ENCODE measurements around the gene CBX2.

DNA sequence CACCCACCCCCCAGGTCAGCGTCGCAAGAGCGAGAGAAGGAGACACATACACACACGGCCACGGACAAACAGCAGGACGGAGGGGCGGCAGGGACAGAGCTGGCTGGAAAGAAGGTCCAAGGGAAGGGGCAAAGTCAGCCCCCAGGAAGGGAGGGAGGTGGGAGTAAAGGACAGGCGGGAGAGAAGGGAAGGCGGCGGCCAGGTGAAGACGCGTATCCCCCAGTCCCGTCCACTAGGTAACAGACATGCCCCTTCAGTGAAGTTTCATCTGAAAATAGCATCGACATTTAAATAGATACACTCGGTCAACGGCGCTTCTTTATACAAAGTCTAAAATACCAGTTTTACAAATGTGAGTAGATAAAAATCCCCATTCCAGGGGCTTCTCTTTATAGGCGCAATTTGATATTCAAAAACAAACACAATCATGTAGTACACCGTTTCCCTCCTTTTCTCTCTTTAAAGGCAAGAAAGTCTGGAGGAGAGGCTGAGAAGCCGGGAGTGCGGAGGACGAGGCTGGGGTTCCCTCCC, 14.5 kb downstream of the CBX2 start:
- TF ChIP-seq SNAI2 (CRISPR knock-in tag; IDR thresholded peaks at IDR 0.05) (no peak), ZFP3 (CRISPR knock-in tag; IDR thresholded peaks at IDR 0.05) (no peak), ZFP30 (CRISPR knock-in tag; IDR thresholded peaks at IDR 0.05) (no peak), ZNF70 (CRISPR knock-in tag; IDR thresholded peaks at IDR 0.05) (no peak), ARNTL (CRISPR knock-in tag; IDR thresholded peaks at IDR 0.05; ENCODE audit: borderline replicate concordance, low read depth) (no peak), BACH2 (CRISPR knock-in tag; IDR thresholded peaks at IDR 0.05; ENCODE audit: borderline replicate concordance) (no peak), OSR1 (CRISPR knock-in tag; IDR thresholded peaks at IDR 0.05) (no peak)
- TF ChIP-seq, protein P1, sequence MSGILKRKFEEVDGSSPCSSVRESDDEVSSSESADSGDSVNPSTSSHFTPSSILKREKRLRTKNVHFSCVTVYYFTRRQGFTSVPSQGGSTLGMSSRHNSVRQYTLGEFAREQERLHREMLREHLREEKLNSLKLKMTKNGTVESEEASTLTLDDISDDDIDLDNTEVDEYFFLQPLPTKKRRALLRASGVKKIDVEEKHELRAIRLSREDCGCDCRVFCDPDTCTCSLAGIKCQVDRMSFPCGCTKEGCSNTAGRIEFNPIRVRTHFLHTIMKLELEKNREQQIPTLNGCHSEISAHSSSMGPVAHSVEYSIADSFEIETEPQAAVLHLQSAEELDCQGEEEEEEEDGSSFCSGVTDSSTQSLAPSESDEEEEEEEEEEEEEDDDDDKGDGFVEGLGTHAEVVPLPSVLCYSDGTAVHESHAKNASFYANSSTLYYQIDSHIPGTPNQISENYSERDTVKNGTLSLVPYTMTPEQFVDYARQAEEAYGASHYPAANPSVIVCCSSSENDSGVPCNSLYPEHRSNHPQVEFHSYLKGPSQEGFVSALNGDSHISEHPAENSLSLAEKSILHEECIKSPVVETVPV (CRISPR knock-in tag; IDR thresholded peaks at IDR 0.05) = no peak
- TF ChIP-seq, protein P2, sequence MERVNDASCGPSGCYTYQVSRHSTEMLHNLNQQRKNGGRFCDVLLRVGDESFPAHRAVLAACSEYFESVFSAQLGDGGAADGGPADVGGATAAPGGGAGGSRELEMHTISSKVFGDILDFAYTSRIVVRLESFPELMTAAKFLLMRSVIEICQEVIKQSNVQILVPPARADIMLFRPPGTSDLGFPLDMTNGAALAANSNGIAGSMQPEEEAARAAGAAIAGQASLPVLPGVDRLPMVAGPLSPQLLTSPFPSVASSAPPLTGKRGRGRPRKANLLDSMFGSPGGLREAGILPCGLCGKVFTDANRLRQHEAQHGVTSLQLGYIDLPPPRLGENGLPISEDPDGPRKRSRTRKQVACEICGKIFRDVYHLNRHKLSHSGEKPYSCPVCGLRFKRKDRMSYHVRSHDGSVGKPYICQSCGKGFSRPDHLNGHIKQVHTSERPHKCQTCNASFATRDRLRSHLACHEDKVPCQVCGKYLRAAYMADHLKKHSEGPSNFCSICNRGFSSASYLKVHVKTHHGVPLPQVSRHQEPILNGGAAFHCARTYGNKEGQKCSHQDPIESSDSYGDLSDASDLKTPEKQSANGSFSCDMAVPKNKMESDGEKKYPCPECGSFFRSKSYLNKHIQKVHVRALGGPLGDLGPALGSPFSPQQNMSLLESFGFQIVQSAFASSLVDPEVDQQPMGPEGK (CRISPR knock-in tag; IDR thresholded peaks at IDR 0.05; ENCODE audit: borderline replicate concordance) = no peak
- TF ChIP-seq, protein P3, sequence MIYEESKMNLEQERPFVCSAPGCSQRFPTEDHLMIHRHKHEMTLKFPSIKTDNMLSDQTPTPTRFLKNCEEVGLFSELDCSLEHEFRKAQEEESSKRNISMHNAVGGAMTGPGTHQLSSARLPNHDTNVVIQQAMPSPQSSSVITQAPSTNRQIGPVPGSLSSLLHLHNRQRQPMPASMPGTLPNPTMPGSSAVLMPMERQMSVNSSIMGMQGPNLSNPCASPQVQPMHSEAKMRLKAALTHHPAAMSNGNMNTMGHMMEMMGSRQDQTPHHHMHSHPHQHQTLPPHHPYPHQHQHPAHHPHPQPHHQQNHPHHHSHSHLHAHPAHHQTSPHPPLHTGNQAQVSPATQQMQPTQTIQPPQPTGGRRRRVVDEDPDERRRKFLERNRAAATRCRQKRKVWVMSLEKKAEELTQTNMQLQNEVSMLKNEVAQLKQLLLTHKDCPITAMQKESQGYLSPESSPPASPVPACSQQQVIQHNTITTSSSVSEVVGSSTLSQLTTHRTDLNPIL (CRISPR knock-in tag; IDR thresholded peaks at IDR 0.05; ENCODE audit: low read depth) = no peak
